DND-41 (cell line): Measurements from ENCODE around the gene GLI2.

Source experiments
- ATAC-seq: fragments of 200-7000 bp; cut with Tn5 transposase; 3 replicates; pipeline ENCODE4 v1.9.1; 2021; ENCODE audit warnings: low read depth; ENCODE audit not compliant: insufficient read depth
- DNase-seq: peaks from one replicate; pipeline ENCODE4 v3.0.0-alpha.2; 2020
- H2AFZ ChIP-seq: 2 replicates; pipeline ENCODE4 v1.6.0; 2012; ENCODE audit warnings: low read depth, low read length
- H3K27ac ChIP-seq: 2 replicates; pipeline ENCODE4 v1.5.1; 2012; ENCODE audit warnings: low read length, inconsistent platforms
- H3K27me3 ChIP-seq: fragments of 200-600 bp; sonication (generic); 2 replicates; pipeline ENCODE4 v1.6.0; 2012; ENCODE audit warnings: low read length, mild to moderate bottlenecking, inconsistent platforms; ENCODE audit not compliant: insufficient read depth, poor library complexity
- H3K36me3 ChIP-seq: 2 replicates; pipeline ENCODE4 v1.5.1; 2012; ENCODE audit warnings: low read length, inconsistent platforms; ENCODE audit not compliant: insufficient read depth
- H3K4me1 ChIP-seq: 2 replicates; pipeline ENCODE4 v1.5.1; 2012; ENCODE audit warnings: mild to moderate bottlenecking, low read length; ENCODE audit not compliant: insufficient read depth
- H3K4me2 ChIP-seq: 2 replicates; pipeline ENCODE4 v1.6.0; 2012; ENCODE audit warnings: mild to moderate bottlenecking, moderate library complexity, low read length, inconsistent platforms; ENCODE audit not compliant: insufficient read depth
- H3K4me3 ChIP-seq, 2 experiments: fragments of 200-600 bp in 1 of 2; shearing (Covaris generic) in 1 of 2; 2 replicates each; pipeline ENCODE4 v1.5.1; 2012 to 2016; ENCODE audit warnings: inconsistent platforms in 2 of 2, low read length in 2 of 2, mild to moderate bottlenecking in 2 of 2, low read depth in 1 of 2, moderate library complexity in 1 of 2
- H3K79me2 ChIP-seq: 2 replicates; pipeline ENCODE4 v1.6.0; 2012; ENCODE audit warnings: low read length, inconsistent platforms; ENCODE audit not compliant: insufficient read depth
- H3K9ac ChIP-seq: 2 replicates; pipeline ENCODE4 v1.6.0; 2012; ENCODE audit warnings: low read depth, mild to moderate bottlenecking, inconsistent platforms, low read length, moderate library complexity
- H3K9me3 ChIP-seq: 2 replicates; pipeline ENCODE4 v1.5.1; 2012; ENCODE audit warnings: low read length, moderate library complexity, mild to moderate bottlenecking, inconsistent platforms; ENCODE audit not compliant: insufficient read depth, severe bottlenecking
- H4K20me1 ChIP-seq: 2 replicates; pipeline ENCODE4 v1.6.0; 2012; ENCODE audit warnings: low read length; ENCODE audit not compliant: insufficient read depth
- EZH2 ChIP-seq: IDR thresholded peaks from 3 replicates; pipeline ENCODE4 v1.6.1; 2012; ENCODE audit warnings: borderline replicate concordance, low read depth, mild to moderate bottlenecking, moderate library complexity, low read length, inconsistent platforms; ENCODE audit not compliant: severe bottlenecking
- TF ChIP-seq, protein P1 (sequence below): IDR thresholded peaks from 2 replicates; pipeline ENCODE4 v1.5.1; 2012; ENCODE audit warnings: borderline replicate concordance, low read length, moderate library complexity, mild to moderate bottlenecking; ENCODE audit not compliant: poor library complexity, severe bottlenecking; ENCODE audit errors: extremely low read depth

GLI2 gene

DNA sequence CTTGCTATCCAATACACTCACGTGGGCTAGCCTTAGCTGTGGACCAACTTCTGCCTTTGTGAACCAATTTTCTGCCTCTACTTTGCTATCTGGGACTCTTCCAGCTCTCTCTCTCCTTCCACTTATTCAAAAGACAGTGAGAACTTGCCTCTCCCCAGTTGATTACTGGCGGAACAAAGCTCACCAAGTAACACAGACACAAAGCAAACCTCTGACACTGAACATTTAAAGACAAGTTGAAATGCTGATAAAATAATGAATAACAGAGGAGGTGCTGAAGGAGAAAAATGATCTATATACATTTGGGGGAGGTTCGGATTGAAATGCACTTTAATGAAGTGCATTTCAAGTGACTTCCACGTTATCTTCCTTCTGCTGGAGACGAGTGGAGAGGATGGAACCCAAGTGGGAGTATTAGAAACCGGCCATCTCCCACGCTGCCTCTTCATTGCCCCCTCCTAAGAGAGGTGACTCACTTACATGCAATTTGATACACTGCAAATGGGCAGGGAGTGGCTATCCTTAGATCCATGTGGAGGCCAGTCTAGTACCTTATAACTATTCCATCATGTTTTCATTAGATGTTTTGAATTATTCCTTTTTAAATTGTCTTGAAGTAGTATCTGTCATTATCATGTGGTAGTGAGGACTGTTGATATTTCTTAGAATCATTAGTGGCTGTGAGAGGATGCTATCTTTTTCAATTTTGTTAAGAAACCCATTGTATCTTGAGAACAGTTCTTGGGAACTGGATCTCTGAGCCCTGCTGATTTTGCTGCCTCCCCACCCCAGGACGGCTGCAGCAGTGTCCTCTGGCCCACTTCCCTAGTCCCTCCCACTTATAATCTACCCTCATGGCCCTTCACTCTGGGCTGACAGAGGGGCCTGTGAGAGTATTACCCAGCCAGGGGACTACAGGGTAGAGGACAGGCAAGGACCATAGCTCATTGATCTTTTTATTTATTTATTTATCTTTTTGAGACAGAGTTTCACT is 6.0 kb upstream of the GLI2 start:
- Histone ChIP-seq H3K9ac (no peak overlapping the region), H3K27me3 (no peaks in the 10 kb centered on the region), H3K27ac (no peak overlapping the region), H4K20me1 (no peaks in the 10 kb centered on the region), H2AFZ (no peak overlapping the region), H3K79me2 (no peaks in the 10 kb centered on the region), H3K4me3 (no peak overlapping the region), H3K4me1 (no peaks in the 10 kb centered on the region), H3K36me3 (no peaks in the 10 kb centered on the region), H3K9me3 (no peaks in the 10 kb centered on the region), H3K4me2 (no peak overlapping the region)
- TF ChIP-seq, protein P1, sequence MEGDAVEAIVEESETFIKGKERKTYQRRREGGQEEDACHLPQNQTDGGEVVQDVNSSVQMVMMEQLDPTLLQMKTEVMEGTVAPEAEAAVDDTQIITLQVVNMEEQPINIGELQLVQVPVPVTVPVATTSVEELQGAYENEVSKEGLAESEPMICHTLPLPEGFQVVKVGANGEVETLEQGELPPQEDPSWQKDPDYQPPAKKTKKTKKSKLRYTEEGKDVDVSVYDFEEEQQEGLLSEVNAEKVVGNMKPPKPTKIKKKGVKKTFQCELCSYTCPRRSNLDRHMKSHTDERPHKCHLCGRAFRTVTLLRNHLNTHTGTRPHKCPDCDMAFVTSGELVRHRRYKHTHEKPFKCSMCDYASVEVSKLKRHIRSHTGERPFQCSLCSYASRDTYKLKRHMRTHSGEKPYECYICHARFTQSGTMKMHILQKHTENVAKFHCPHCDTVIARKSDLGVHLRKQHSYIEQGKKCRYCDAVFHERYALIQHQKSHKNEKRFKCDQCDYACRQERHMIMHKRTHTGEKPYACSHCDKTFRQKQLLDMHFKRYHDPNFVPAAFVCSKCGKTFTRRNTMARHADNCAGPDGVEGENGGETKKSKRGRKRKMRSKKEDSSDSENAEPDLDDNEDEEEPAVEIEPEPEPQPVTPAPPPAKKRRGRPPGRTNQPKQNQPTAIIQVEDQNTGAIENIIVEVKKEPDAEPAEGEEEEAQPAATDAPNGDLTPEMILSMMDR = no peak
- ATAC-seq (no peak), DNase-seq (no peak)

DNA sequence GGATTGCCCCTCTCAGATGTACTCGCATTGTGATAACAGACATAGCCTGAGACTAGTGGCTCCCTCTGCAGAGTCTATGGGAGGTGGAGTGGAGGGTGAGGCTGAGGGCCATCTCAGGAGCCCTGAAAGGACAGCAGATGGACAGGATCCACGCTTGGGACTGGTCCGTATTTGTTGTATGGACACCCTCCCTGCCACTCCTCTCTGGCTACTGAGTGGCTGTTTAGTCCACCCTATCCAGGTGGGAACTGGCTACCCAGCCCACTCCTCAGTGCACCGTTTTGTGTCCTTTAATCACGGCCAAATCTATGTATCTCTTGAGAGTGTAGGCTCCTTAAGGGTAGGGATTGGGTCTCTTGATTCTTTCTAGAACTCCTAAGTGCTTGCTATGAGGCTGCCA is 4.5 kb upstream of the GLI2 start:
- Histone ChIP-seq H3K4me1 (no peaks in the 10 kb centered on the region), H3K79me2 (no peaks in the 10 kb centered on the region), H3K9me3 (no peaks in the 10 kb centered on the region), H3K27me3 (no peaks in the 10 kb centered on the region), H4K20me1 (no peaks in the 10 kb centered on the region), H2AFZ (no peak overlapping the region), H3K36me3 (no peaks in the 10 kb centered on the region), H3K27ac (no peak overlapping the region), H3K4me3 (no peak overlapping the region), H3K9ac (no peak overlapping the region), H3K4me2 (no peak overlapping the region)
- ATAC-seq (no peak), DNase-seq (no peak)
- no peak for TF ChIP-seq EZH2
- TF ChIP-seq, protein P1 = no peak

DNA sequence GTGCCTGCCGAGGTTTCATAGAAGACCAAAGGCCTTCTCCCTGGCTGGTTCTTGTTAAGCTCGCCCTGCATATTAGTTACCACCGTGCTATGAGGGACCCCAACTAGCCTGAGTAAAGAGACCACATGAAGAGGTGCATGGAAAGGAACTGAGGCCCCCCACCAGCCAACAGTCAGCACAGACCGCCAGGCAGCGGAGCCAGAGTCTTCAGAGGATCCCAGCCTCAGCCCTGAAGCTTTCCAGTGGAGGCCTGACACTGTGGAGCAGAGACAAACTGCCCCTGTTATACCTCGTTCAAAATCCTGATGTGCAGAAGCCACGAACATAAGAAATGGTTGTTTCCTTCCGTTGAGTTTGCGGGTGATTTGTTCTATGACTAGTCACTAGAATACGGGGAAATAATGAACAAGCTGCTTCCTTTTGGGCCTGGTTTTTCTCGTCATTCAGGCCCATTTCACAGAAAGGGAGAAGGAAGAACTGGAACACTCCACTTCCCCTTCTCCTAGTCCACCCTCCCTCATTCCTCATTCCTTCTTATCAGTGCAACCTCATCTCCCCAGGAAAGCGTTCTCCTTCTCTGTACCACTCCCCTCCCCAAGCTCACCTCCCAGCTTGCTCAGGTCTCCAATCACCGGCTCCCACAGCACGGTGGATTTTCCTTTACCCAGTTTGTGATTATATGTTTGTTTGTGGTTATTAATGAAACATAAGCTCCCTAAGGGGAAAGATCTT is 3.0 kb upstream of the GLI2 start:
- H3K9me3 ChIP-seq = no peaks in the 10 kb centered on the region
- DNase-seq (no peak), ATAC-seq (no peak)
- H3K4me2 ChIP-seq = no peak overlapping the region
- H3K27me3 ChIP-seq = no peaks in the 10 kb centered on the region
- H4K20me1 ChIP-seq = no peaks in the 10 kb centered on the region
- no peak overlapping the region for H3K4me3 ChIP-seq
- no peak overlapping the region for H3K9ac ChIP-seq
- TF ChIP-seq, protein P1 = no peak
- TF ChIP-seq EZH2 = no peak
- no peak overlapping the region for H3K27ac ChIP-seq
- no peaks in the 10 kb centered on the region for H3K36me3 ChIP-seq
- no peaks in the 10 kb centered on the region for H3K79me2 ChIP-seq
- H2AFZ ChIP-seq = no peak overlapping the region
- no peaks in the 10 kb centered on the region for H3K4me1 ChIP-seq
